Left lung (tissue), 10 donors: Measurements from ENCODE around the gene DAGLA. TPM values are rescaled to one million over a fixed set of nuclear protein-coding genes. Genes with fewer than 3 reads are reported as not detected.

Experiments used
- ATAC-seq: fragments of 200-7000 bp; cut with Tn5 transposase; one replicate; pipeline ENCODE4 v1.9.1; 2020; ENCODE audit warnings: moderate library complexity
- DNase-seq, 4 donors: peaks; one replicate each; pipeline ENCODE4 v3.0.0-alpha.2; 2013 to 2020
- H3K27ac ChIP-seq, 2 donors: fragments of 200-600 bp; sonication (generic) in 1 of 2; one replicate each; pipeline versions ENCODE4 v1.5.0 to v1.8.0; 2020 to 2021
- H3K27me3 ChIP-seq, 2 donors: fragments of 200-600 bp; sonication (generic) in 1 of 2; one replicate each; pipeline versions ENCODE4 v1.5.0 to v1.8.0; 2020 to 2021
- H3K36me3 ChIP-seq, 2 donors: fragments of 200-600 bp; sonication (generic) in 1 of 2; one replicate each; pipeline versions ENCODE4 v1.5.0 to v1.8.0; 2020 to 2021
- H3K4me1 ChIP-seq, 2 donors: fragments of 200-600 bp; one replicate each; pipeline ENCODE4 v1.8.0; 2021
- H3K4me3 ChIP-seq, 2 donors: fragments of 200-600 bp; sonication (generic) in 1 of 2; one replicate each; pipeline versions ENCODE4 v1.5.0 to v1.8.0; 2020 to 2021; ENCODE audit warnings: mild to moderate bottlenecking in 1 of 2
- H3K9me3 ChIP-seq, 2 donors: fragments of 200-600 bp; sonication (generic) in 1 of 2; one replicate each; pipeline versions ENCODE4 v1.5.0 to v1.8.0; 2020 to 2021
- intact Hi-C, 2 donors: fragments of 100-400 bp; cut with DNase I; formaldehyde crosslinking; loops; one replicate each; pipeline versions ENCODE4 v1.11.2 to v1.14.2; 2022
- polyA plus RNA-seq, 6 donors: library from polyadenylated mRNA; unstranded; fragments of 120-200 nt; gene quantifications; one replicate each; pipeline ENCODE4 v1.2.1, GENCODE V29; 2013; ENCODE audit not compliant: insufficient read length in 6 of 6
- total RNA-seq, 2 donors: library from RNA; stranded (reverse); fragmentation: NEBNext Ultra II Directional; extraction: Animal tissue kit (Norgen Biotek cat#: 25700); gene quantifications; one replicate each; pipeline ENCODE4 v1.2.1, GENCODE V29; 2021
- TF ChIP-seq, protein P1 (sequence below), 2 donors: fragments of 200-600 bp; sonication (generic) in 1 of 2; IDR thresholded peaks; one replicate each; pipeline versions ENCODE4 v1.5.0 to v1.8.0; 2021; ENCODE audit warnings: antibody characterized with exemption in 2 of 2
- donor health status: DM: no; HTN: yes; CAD: no.
- donor health status: DM: no; HTN: no; CAD: no.

The DAGLA gene
- total and polyA plus RNA-seq, 8 donors = 2.2 to 4.3 (median 3.8) TPM

DNA sequence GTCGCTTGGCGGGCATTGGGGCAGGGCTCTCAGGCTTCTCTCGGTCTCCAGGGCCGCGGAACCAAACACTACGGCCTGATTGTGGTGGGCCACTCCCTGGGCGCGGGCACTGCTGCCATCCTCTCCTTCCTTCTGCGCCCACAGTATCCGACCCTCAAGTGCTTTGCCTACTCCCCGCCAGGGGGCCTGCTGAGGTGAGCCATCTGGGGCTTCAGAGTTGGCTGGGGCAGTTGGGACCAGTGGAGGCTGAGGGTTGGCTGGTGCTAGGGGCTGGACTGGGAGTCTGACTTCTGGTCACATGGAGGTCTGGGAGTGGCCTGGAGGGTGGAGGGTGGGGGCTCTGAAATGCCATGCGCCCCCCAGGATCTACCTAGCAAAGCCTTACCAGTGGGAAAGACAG, 56.9 kb downstream of the DAGLA start:
- intact Hi-C loops = no loop called here
- Histone ChIP-seq H3K4me1 (peaks cover 4% of the 10 kb centered on the region in 2 donors), H3K9me3 (no peaks in the 10 kb centered on the region), H3K4me3 (no peak overlapping the region), H3K27me3 (no peaks in the 10 kb centered on the region), H3K27ac (no peak overlapping the region), H3K36me3 (peaks cover 0 to 35% of the 10 kb centered on the region in 2 donors)
- no peak for ATAC-seq
- no peak for DNase-seq
- TF ChIP-seq, protein P1, sequence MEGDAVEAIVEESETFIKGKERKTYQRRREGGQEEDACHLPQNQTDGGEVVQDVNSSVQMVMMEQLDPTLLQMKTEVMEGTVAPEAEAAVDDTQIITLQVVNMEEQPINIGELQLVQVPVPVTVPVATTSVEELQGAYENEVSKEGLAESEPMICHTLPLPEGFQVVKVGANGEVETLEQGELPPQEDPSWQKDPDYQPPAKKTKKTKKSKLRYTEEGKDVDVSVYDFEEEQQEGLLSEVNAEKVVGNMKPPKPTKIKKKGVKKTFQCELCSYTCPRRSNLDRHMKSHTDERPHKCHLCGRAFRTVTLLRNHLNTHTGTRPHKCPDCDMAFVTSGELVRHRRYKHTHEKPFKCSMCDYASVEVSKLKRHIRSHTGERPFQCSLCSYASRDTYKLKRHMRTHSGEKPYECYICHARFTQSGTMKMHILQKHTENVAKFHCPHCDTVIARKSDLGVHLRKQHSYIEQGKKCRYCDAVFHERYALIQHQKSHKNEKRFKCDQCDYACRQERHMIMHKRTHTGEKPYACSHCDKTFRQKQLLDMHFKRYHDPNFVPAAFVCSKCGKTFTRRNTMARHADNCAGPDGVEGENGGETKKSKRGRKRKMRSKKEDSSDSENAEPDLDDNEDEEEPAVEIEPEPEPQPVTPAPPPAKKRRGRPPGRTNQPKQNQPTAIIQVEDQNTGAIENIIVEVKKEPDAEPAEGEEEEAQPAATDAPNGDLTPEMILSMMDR (IDR thresholded peaks at IDR 0.05) = no peak

DNA sequence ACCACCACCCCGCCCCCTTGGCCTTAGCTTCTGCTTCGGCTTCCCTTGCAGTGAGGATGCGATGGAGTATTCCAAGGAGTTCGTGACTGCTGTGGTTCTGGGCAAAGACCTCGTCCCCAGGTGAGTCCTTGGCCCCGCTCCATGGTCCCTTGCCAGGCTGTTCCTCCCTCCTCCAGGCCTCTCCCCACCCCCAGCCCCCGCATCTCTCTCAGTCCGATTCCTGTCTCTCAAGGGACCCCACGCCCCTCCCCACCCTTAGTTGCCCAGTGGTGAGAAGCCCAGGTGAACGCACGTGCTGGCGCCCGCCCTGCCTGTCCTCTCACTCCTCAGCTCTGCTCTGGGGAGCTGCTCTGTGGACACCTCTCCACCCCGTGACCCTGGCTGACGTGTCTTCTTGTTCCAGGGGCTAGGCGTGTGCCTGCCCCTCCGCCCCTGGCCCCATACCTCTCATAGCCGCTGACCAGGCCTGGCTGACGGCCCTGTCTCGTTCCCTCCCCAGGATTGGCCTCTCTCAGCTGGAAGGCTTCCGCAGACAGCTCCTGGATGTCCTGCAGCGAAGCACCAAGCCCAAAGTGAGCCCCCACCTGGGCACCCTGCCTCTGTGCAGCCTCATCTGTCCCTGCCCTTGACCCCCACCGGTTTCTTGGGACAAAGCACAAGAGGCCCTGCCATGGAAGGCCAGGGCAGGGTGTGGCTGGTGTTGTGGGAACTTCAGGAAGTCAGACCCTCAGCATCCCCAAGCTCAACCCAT, 57.6 kb downstream of the DAGLA start:
- Histone ChIP-seq H3K27ac (no peak overlapping the region), H3K4me3 (no peak overlapping the region), H3K4me1 (peaks cover 4% of the 10 kb centered on the region in 2 donors), H3K36me3 (peaks cover 0 to 35% of the 10 kb centered on the region in 2 donors), H3K9me3 (no peaks in the 10 kb centered on the region), H3K27me3 (no peaks in the 10 kb centered on the region)
- DNase-seq (no peak), ATAC-seq (no peak)
- intact Hi-C loops = no loop called here
- TF ChIP-seq, protein P1 (IDR thresholded peaks at IDR 0.05) = no peak

DNA sequence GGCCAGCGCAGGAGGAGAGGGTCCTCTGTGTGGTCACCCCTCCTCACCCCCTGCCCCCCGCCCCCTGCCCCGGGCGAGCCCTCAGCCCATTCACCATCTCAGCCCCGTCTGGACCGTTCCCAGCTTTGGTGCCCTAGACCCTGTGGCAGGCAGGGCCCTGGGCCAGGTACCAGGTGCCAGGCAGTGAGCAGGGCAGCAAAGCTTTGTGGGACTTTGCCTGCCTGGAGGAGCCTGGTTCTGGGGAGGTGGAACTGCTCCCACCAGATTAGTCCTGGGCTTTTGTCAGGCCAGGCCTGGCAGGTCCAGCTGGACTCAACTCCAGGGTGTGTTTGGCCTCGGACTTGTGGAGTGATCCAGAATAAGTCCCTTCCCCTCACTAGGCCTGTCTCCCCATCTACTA, 58.6 kb downstream of the DAGLA start:
- ATAC-seq = no peak
- intact Hi-C loops = no loop called here
- no peaks in the 10 kb centered on the region for H3K9me3 ChIP-seq
- no peaks in the 10 kb centered on the region for H3K27me3 ChIP-seq
- H3K27ac ChIP-seq = no peak overlapping the region
- H3K4me1 ChIP-seq = no peaks in the 10 kb centered on the region
- no peak for DNase-seq
- peaks cover 0 to 38% of the 10 kb centered on the region in 2 donors for H3K36me3 ChIP-seq
- H3K4me3 ChIP-seq = no peak overlapping the region
- TF ChIP-seq, protein P1 (IDR thresholded peaks at IDR 0.05) = no peak

DNA sequence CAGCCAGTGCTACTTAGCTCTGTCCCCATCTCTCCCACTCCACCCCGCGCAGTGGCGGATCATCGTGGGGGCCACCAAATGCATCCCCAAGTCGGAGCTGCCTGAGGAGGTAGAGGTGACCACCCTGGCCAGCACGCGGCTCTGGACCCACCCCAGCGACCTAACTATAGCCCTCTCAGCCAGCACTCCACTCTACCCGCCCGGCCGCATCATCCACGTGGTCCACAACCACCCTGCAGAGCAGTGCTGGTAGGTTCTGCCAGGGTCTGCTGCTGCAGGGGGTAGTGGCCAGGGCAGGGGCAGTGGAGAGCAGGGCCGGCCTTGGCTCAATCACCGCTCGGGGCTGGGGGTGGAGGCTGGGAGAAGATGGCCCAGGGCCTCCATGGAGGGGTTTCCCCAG, 59.2 kb downstream of the DAGLA start:
- no peaks in the 10 kb centered on the region for H3K27me3 ChIP-seq

DNA sequence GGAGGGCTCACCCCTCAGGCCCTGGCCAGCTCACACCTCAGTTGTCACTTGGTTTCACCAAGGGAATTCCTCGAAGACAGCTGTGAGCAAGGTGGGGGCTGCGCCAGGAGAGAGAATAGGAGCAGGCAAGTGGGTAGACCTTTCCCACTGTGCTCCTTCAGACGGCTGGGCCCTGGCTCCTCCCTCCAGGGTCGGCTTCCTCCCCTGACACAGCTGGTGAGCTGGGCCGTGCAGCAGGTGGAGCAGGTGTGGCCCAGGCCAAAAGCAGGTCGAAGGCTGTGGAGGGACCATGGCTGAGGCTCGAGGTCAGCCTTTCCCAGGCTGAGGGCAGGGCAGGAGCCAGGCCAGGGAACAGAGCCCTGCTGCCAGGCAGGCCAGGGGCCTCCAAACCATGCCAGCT, 59.8 kb downstream of the DAGLA start:
- Histone ChIP-seq H3K36me3 (peaks cover 0 to 48% of the 10 kb centered on the region in 2 donors), H3K9me3 (no peaks in the 10 kb centered on the region), H3K27ac (no peak overlapping the region), H3K27me3 (no peaks in the 10 kb centered on the region), H3K4me3 (no peak overlapping the region), H3K4me1 (no peaks in the 10 kb centered on the region)
- ATAC-seq = no peak
- intact Hi-C loops = no loop called here
- TF ChIP-seq, protein P1 (IDR thresholded peaks at IDR 0.05) = no peak
- DNase-seq = no peak

More for the DNA sequence above, 59.2 kb downstream of the DAGLA start:
- DNase-seq (no peak), ATAC-seq (no peak)
- no peak overlapping the region for H3K4me3 ChIP-seq
- intact Hi-C loops = no loop called here
- TF ChIP-seq, protein P1 (IDR thresholded peaks at IDR 0.05) = no peak
- no peaks in the 10 kb centered on the region for H3K4me1 ChIP-seq
- no peak overlapping the region for H3K27ac ChIP-seq
- peaks cover 0 to 45% of the 10 kb centered on the region in 2 donors for H3K36me3 ChIP-seq
- H3K9me3 ChIP-seq = no peaks in the 10 kb centered on the region
